Measurements from ENCODE around the gene SSR3. TPM values are rescaled to one million over a fixed set of nuclear protein-coding genes. Genes with fewer than 3 reads are reported as not detected.

Gene SSR3
- total RNA-seq, 1 donor from 2014 or later, result 196 TPM

GRCh38 chr3:156493887-156494286 lies 61.0 kb downstream of the SSR3 start:
- no peak for DNase-seq (ENCODE audit: low spot score)

DNA sequence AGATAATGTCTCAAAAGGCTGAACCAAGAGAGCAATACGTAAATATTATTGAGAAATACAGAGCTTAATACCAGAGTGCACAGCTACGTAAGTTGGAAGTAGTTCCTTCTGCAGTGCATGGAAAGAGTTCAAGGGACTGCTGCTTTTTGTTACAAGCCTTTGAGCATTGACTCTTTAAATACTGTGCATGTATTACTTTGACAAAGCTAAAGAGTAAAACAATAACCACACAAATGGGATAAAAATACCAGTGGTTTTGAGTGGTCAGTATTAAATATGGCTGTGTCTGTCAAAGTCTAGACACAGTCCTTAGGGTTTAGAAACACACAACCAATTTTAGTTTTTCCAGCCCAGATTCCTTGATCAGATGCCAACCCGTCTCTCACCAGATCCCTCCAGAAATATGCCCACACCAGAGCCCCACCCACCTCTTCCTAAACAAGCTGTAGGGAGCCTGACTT lies 62.1 kb downstream of the SSR3 start:
- no peak for DNase-seq (ENCODE audit: low spot score)

DNA sequence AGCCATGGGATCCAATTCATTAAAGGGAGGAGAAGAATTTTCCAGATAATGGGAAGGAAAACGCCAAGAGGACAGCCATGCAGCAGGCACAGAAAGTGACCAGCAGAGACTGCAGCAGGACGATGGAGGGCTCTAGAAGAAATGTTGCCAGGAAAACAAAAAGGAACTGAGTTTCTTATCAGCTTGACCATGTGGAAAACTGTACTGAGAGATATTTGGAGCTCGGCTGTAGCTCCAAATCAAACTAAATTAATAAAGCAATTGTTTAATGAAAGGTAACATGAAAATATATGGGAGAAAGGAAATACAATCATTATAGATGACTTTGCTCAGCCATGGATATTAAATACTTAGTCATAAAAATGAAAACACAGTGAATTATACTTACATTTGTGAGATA lies 63.7 kb downstream of the SSR3 start:
- DNase-seq (ENCODE audit: low spot score), result no peak

Other genes with a start within 250 kb of the SSR3 start
- 88.9 TPM for gene TIPARP, start 119.5 kb upstream of the SSR3 start, total RNA-seq

Measured in mesenteric fat pad (tissue), 1 donor.